Activated T-helper 2 cell treated with anti-CD3 and anti-CD28 coated beads, Interferon-gamma antibody, Interleukin-2, Interleukin-4, amounts not matched to agents 10 μg/mL and 5 μg/mL and 100 μg/mL, durations not matched to agents 14 hours and 24 hours and 36 hours (primary cell): ENCODE results near the gene ZBED1. TPM values are rescaled to one million over a fixed set of nuclear protein-coding genes. Genes with fewer than 3 reads are reported as not detected.
"Not testable (repeated sequence)": the region's sequence is repeated elsewhere in the genome, so short reads cannot be mapped to it uniquely, and the experiment has no call there.

ENCODE experiments used
- DNase-seq: peaks from one replicate; pipeline ENCODE4 v3.0.0; 2021; ENCODE audit warnings: low spot score
- H3K27ac Mint-ChIP-seq: one replicate; pipeline ENCODE4 v1.8.0; 2021; ENCODE audit warnings: mixed read lengths
- H3K27me3 Mint-ChIP-seq: one replicate; pipeline ENCODE4 v1.8.0; 2021; ENCODE audit warnings: low read depth, mixed read lengths
- H3K36me3 Mint-ChIP-seq: one replicate; pipeline ENCODE4 v1.8.0; 2021; ENCODE audit warnings: low read depth, mixed read lengths
- H3K4me1 Mint-ChIP-seq: one replicate; pipeline ENCODE4 v1.8.0; 2021; ENCODE audit warnings: low read depth, mixed read lengths
- H3K4me3 Mint-ChIP-seq: one replicate; pipeline ENCODE4 v1.8.0; 2021; ENCODE audit warnings: low read depth, mild to moderate bottlenecking, moderate library complexity, mixed read lengths
- H3K9me3 Mint-ChIP-seq: one replicate; pipeline ENCODE4 v1.8.0; 2021; ENCODE audit warnings: mixed read lengths
- intact Hi-C: fragments of 100-400 bp; cut with micrococcal nuclease; formaldehyde crosslinking; loops from one replicate; pipeline ENCODE4 v1.15.1; 2023
- total RNA-seq: library from RNA; stranded (reverse); gene quantifications from 2 replicates; pipeline ENCODE4 v1.2.3, GENCODE V29; 2022

The ZBED1 gene
- total RNA-seq, 1 donor from 2014 or later = 37.3 TPM

- Mint-ChIP-seq H3K27me3 (peaks cover 2% of the 10 kb centered on the region), H3K27ac (no peak overlapping the region), H3K9me3 (no peaks in the 10 kb centered on the region), H3K36me3 (no peaks in the 10 kb centered on the region), H3K4me3 (no peak overlapping the region), H3K4me1 (no peaks in the 10 kb centered on the region)
- DNase-seq = no peak
- intact Hi-C loops = no loop called here
These were observed 11.7 kb upstream of the ZBED1 start for GRCh38 chrX:2512501-2512900.

GRCh38 chrX:2511326-2511725 lies 10.6 kb upstream of the ZBED1 start:
- no peak for DNase-seq
- H3K4me3 Mint-ChIP-seq = no peak overlapping the region
- no peaks in the 10 kb centered on the region for H3K4me1 Mint-ChIP-seq
- H3K27ac Mint-ChIP-seq = no peak overlapping the region
- H3K9me3 Mint-ChIP-seq = no peaks in the 10 kb centered on the region
- H3K27me3 Mint-ChIP-seq = no peaks in the 10 kb centered on the region
- H3K36me3 Mint-ChIP-seq = no peaks in the 10 kb centered on the region
- intact Hi-C loops = no loop called here

- Mint-ChIP-seq H3K27ac (no peak overlapping the region), H3K4me3 (no peak overlapping the region), H3K36me3 (no peaks in the 10 kb centered on the region), H3K9me3 (no peaks in the 10 kb centered on the region), H3K4me1 (no peaks in the 10 kb centered on the region), H3K27me3 (no peaks in the 10 kb centered on the region)
- intact Hi-C loops = loop anchor here (10.0 kb wide), 3 partner anchors 96 to 1054 kb away; partner anchors contain the start of gene ASMTL
- DNase-seq = no peak
These were observed 8.0 kb upstream of the ZBED1 start for GRCh38 chrX:2508648-2509335.

GRCh38 chrX:2507904-2508627 lies 7.3 kb upstream of the ZBED1 start:
- H3K36me3 Mint-ChIP-seq = no peaks in the 10 kb centered on the region
- H3K4me1 Mint-ChIP-seq = no peaks in the 10 kb centered on the region
- intact Hi-C loops = loop anchor here (10.0 kb wide), 3 partner anchors 97 to 1053 kb away; partner anchors contain the start of gene ASMTL
- H3K27ac Mint-ChIP-seq = no peak overlapping the region
- H3K9me3 Mint-ChIP-seq = no peaks in the 10 kb centered on the region
- no peak overlapping the region for H3K4me3 Mint-ChIP-seq
- H3K27me3 Mint-ChIP-seq = no peaks in the 10 kb centered on the region
- no peak for DNase-seq

- no peak for DNase-seq
- Mint-ChIP-seq H3K27ac (no peak overlapping the region), H3K4me1 (no peaks in the 10 kb centered on the region), H3K4me3 (no peak overlapping the region), H3K27me3 (no peaks in the 10 kb centered on the region), H3K9me3 (no peaks in the 10 kb centered on the region), H3K36me3 (no peaks in the 10 kb centered on the region)
- intact Hi-C loops = loop anchor here (10.0 kb wide), 3 partner anchors 98 to 1052 kb away; partner anchors contain the start of gene ASMTL
These were observed 6.4 kb upstream of the ZBED1 start for GRCh38 chrX:2507196-2507595.

- not testable (repeated sequence) for H3K27ac Mint-ChIP-seq, H3K36me3 Mint-ChIP-seq, DNase-seq, H3K27me3 Mint-ChIP-seq, H3K4me1 Mint-ChIP-seq, H3K9me3 Mint-ChIP-seq, H3K4me3 Mint-ChIP-seq
- intact Hi-C loops = loop anchor here (10.0 kb wide), 3 partner anchors 99 to 1051 kb away; partner anchors contain the start of gene ASMTL
These were observed 4.6 kb upstream of the ZBED1 start for GRCh38 chrX:2505341-2505740.

- intact Hi-C loops = loop anchor here (10.0 kb wide), 3 partner anchors 100 to 1050 kb away; partner anchors contain the start of gene ASMTL
- H3K4me3 Mint-ChIP-seq = no peak overlapping the region
- H3K27me3 Mint-ChIP-seq = no peaks in the 10 kb centered on the region
- no peaks in the 10 kb centered on the region for H3K9me3 Mint-ChIP-seq
- H3K27ac Mint-ChIP-seq = no peak overlapping the region
- H3K36me3 Mint-ChIP-seq = no peaks in the 10 kb centered on the region
- no peak for DNase-seq
- peaks cover 1% of the 10 kb centered on the region for H3K4me1 Mint-ChIP-seq
These were observed 4.0 kb upstream of the ZBED1 start for GRCh38 chrX:2504706-2505332.

GRCh38 chrX:2503591-2504500 lies 3.1 kb upstream of the ZBED1 start:
- intact Hi-C loops = loop anchor here (10.0 kb wide), 3 partner anchors 101 to 1049 kb away; partner anchors contain the start of gene ASMTL
- no peak for DNase-seq
- Mint-ChIP-seq H3K36me3 (peaks cover 3% of the 10 kb centered on the region), H3K4me1 (peaks cover 10% of the 10 kb centered on the region), H3K9me3 (no peaks in the 10 kb centered on the region), H3K4me3 (peak overlapping the region; percentile 1), H3K27ac (no peak overlapping the region), H3K27me3 (no peaks in the 10 kb centered on the region)

- no peak for DNase-seq
- no peak overlapping the region for H3K4me3 Mint-ChIP-seq
- H3K27ac Mint-ChIP-seq = no peak overlapping the region
- peaks cover 18% of the 10 kb centered on the region for H3K4me1 Mint-ChIP-seq
- intact Hi-C loops = loop anchor here (10.0 kb wide), 3 partner anchors 102 to 1048 kb away; partner anchors contain the start of gene ASMTL
- H3K27me3 Mint-ChIP-seq = no peaks in the 10 kb centered on the region
- no peaks in the 10 kb centered on the region for H3K9me3 Mint-ChIP-seq
- peaks cover 13% of the 10 kb centered on the region for H3K36me3 Mint-ChIP-seq
These were observed 2.1 kb upstream of the ZBED1 start for GRCh38 chrX:2502668-2503519.

GRCh38 chrX:2502120-2502667 lies 1.4 kb upstream of the ZBED1 start:
- no peak for DNase-seq
- Mint-ChIP-seq H3K27ac (peak overlapping the region; percentile 80), H3K9me3 (no peaks in the 10 kb centered on the region), H3K4me1 (peaks cover 22% of the 10 kb centered on the region), H3K27me3 (no peaks in the 10 kb centered on the region), H3K4me3 (peak overlapping the region; percentile 70), H3K36me3 (peaks cover 16% of the 10 kb centered on the region)
- intact Hi-C loops = loop anchor here (10.0 kb wide), 3 partner anchors 103 to 1047 kb away; partner anchors contain the start of gene ASMTL

GRCh38 chrX:2501559-2502102 lies 855 bp upstream of the ZBED1 start:
- DNase-seq = no peak
- no peaks in the 10 kb centered on the region for H3K27me3 Mint-ChIP-seq
- intact Hi-C loops = loop anchor here (10.0 kb wide), 3 partner anchors 103 to 1047 kb away; partner anchors contain the start of gene ASMTL
- H3K4me3 Mint-ChIP-seq = peak overlapping the region; percentile 70
- peak overlapping the region; percentile 80 for H3K27ac Mint-ChIP-seq
- H3K9me3 Mint-ChIP-seq = no peaks in the 10 kb centered on the region
- H3K4me1 Mint-ChIP-seq = peaks cover 22% of the 10 kb centered on the region
- peaks cover 16% of the 10 kb centered on the region for H3K36me3 Mint-ChIP-seq
